Left ventricle myocardium inferior (tissue), 1 donor: ENCODE measurements around the gene PSMG4. TPM values are rescaled to one million over a fixed set of nuclear protein-coding genes. Genes with fewer than 3 reads are reported as not detected.

ENCODE experiments used
- DNase-seq: peaks from one replicate; pipeline ENCODE4 v3.0.0-alpha.2; 2020
- H3K27ac ChIP-seq: fragments of 200-600 bp; replicated peaks from 2 replicates; pipeline ENCODE4 v1.8.0; 2021
- H3K27me3 ChIP-seq: fragments of 200-600 bp; 2 replicates; pipeline ENCODE4 v1.8.0; 2021; ENCODE audit warnings: low read depth
- H3K36me3 ChIP-seq: fragments of 200-600 bp; 2 replicates; pipeline ENCODE4 v1.8.0; 2021
- H3K4me1 ChIP-seq: fragments of 200-600 bp; 2 replicates; pipeline ENCODE4 v1.8.0; 2021
- H3K4me3 ChIP-seq: fragments of 200-600 bp; 2 replicates; pipeline ENCODE4 v1.8.0; 2021; ENCODE audit warnings: mild to moderate bottlenecking, moderate library complexity
- H3K9me3 ChIP-seq: fragments of 200-600 bp; replicated peaks from 2 replicates; pipeline ENCODE4 v1.8.0; 2021
- intact Hi-C: fragments of 100-400 bp; cut with micrococcal nuclease; formaldehyde crosslinking; loops from one replicate; pipeline ENCODE4 v1.11.0; 2022
- total RNA-seq: library from RNA; stranded (reverse); fragmentation: NEBNext Ultra II Directional; extraction: Animal tissue kit (Norgen Biotek cat#: 25700); gene quantifications from one replicate; pipeline ENCODE4 v1.2.1, GENCODE V29; 2021
- TF ChIP-seq, protein P1 (sequence below): fragments of 200-600 bp; IDR thresholded peaks from 2 replicates; pipeline ENCODE4 v1.8.0; 2021; ENCODE audit warnings: antibody characterized with exemption, mild to moderate bottlenecking, borderline replicate concordance
- donor health status: DM: no; HTN: yes; CAD: no; lungs with severe emphysema.

Gene PSMG4
- total RNA-seq, 1 donor from 2014 or later: 11.2 TPM

DNA sequence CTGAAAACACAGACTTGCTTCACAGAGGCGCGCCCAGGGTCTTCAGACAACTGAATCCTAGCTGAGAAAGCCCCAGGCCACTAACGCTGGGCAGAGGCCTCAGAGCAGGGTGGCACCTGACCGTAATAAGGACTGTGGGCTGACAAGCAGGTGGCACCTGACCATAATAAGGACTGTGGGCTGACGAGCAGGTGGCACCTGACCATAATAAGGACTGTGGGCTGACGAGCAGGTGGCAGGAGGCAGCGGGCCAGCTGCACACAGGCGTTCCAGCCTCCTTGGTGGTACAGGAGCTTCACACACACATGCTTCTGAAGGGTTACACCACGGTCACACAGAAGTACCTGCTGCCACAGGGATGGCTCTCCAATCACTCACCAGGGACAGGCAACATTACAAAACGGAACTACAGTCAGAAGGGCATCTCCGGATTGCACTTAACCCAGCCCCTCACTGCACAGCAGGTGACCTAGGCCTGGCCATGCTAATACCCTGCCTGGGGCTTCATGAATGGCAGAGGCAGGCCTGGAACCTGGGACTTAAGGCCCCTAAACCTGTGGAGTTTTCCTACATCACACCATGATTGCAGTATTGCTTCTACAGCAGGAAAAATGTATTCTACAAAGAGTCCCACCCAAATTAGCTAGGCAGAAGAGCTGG is 50.8 kb downstream of the PSMG4 start:
- Histone ChIP-seq H3K27ac (no peak overlapping the region), H3K36me3 (no peaks in the 10 kb centered on the region), H3K9me3 (no peaks in the 10 kb centered on the region), H3K4me3 (no peak overlapping the region), H3K4me1 (no peaks in the 10 kb centered on the region), H3K27me3 (no peaks in the 10 kb centered on the region)
- TF ChIP-seq, protein P1, sequence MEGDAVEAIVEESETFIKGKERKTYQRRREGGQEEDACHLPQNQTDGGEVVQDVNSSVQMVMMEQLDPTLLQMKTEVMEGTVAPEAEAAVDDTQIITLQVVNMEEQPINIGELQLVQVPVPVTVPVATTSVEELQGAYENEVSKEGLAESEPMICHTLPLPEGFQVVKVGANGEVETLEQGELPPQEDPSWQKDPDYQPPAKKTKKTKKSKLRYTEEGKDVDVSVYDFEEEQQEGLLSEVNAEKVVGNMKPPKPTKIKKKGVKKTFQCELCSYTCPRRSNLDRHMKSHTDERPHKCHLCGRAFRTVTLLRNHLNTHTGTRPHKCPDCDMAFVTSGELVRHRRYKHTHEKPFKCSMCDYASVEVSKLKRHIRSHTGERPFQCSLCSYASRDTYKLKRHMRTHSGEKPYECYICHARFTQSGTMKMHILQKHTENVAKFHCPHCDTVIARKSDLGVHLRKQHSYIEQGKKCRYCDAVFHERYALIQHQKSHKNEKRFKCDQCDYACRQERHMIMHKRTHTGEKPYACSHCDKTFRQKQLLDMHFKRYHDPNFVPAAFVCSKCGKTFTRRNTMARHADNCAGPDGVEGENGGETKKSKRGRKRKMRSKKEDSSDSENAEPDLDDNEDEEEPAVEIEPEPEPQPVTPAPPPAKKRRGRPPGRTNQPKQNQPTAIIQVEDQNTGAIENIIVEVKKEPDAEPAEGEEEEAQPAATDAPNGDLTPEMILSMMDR: no peak
- no peak for DNase-seq
- intact Hi-C loops: no loop called here

DNA sequence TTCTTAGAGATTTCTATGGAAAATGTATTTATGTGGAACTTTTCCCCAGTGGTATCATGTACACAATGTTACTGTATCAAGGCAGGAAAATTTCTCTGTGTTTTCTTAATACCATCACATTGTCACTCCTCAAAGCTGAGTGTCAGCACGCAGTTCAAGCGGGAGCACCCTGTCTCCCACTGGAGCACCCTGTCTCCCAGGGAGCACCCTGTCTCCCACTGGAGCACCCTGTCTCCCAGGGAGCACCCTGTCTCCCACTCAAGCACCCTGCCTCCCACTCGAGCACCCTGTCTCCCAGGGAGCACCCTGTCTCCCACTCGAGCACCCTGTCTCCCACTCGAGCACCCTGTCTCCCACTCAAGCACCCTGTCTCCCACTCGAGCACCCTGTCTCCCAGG is 51.3 kb downstream of the PSMG4 start:
- TF ChIP-seq, protein P1: no peak
- Histone ChIP-seq H3K9me3 (no peaks in the 10 kb centered on the region), H3K4me1 (no peaks in the 10 kb centered on the region), H3K4me3 (no peak overlapping the region), H3K27ac (no peak overlapping the region), H3K27me3 (no peaks in the 10 kb centered on the region), H3K36me3 (no peaks in the 10 kb centered on the region)
- intact Hi-C loops: no loop called here
- no peak for DNase-seq

DNA sequence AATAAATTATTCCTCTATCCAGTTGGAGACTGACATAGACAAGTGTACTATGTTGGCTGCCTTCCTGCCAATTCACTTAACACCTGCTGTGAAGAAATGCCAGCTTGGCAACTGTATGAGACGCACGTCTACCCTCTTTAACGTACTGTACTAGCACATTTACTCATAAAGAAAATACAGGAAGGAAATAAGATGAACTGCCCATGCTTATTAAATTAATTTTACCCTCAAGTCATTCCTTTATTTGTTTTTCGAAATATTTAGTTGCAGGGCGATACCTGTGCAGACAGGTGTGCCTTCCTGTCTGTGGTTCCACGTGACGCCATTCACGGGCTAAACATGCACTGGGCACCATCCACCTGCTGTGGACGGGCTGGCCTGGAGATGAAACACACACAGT is 52.0 kb downstream of the PSMG4 start:
- DNase-seq: no peak
- H3K4me1 ChIP-seq: no peaks in the 10 kb centered on the region

DNA sequence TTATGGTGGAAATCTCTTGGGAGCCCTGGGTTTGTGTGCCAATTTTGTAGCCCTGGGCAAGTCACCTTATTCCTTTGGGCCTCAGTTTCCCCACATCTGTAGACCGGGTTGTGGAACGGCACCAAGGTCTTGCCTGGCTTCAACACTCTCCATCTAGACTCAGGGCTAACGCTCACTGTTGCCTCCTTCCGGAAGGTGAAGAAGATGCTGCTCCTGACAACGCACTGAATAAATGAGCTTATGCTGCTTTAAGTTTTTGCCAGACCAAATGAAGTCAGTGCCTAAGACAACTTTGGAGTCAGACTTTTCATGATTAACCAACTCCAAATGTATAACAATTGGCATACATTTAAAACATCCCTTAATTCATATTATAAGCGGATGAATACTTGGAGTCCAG is 53.1 kb downstream of the PSMG4 start:
- intact Hi-C loops: no loop called here
- no peaks in the 10 kb centered on the region for H3K4me1 ChIP-seq
- no peak overlapping the region for H3K27ac ChIP-seq
- no peak overlapping the region for H3K4me3 ChIP-seq
- H3K9me3 ChIP-seq: no peaks in the 10 kb centered on the region
- TF ChIP-seq, protein P1: no peak
- no peaks in the 10 kb centered on the region for H3K36me3 ChIP-seq
- H3K27me3 ChIP-seq: no peaks in the 10 kb centered on the region
- no peak for DNase-seq

More for the DNA sequence above, 52.0 kb downstream of the PSMG4 start:
- Histone ChIP-seq H3K4me3 (no peak overlapping the region), H3K9me3 (no peaks in the 10 kb centered on the region), H3K27me3 (no peaks in the 10 kb centered on the region), H3K27ac (no peak overlapping the region), H3K36me3 (no peaks in the 10 kb centered on the region)
- TF ChIP-seq, protein P1: no peak
- intact Hi-C loops: no loop called here

DNA sequence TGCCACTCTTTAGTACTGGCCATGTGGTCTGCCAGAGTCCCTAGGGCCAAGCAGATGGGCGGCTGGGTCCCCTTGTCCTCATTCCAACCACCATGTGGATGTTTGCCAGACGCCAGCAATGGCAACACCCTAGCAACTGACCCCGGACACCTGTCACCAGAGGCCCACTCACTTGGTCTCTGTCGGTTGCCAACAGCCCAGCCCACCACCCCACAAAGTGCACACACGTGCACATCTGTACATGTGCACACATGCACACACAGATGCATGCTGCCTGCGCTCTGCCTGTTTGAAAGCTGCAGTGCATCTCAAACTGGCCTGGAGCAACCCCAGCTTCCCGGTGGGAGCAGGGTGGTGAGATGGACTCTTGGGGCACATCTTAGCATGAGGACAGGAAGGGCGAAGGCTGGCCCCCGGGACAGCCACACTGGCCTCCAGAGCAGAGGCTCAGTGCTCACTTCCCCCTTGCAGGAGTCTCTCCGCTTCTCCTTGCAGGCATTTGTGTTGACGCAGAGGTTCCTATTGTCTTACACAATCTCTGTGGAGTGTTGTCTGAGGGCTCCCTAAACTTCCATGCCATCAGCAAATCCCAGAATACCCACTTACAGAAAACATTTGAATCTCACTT is 54.0 kb downstream of the PSMG4 start:
- H3K36me3 ChIP-seq: no peaks in the 10 kb centered on the region
- no peak for DNase-seq
- H3K27me3 ChIP-seq: no peaks in the 10 kb centered on the region
- TF ChIP-seq, protein P1: no peak
- H3K4me3 ChIP-seq: no peak overlapping the region
- intact Hi-C loops: no loop called here
- no peak overlapping the region for H3K27ac ChIP-seq
- no peaks in the 10 kb centered on the region for H3K4me1 ChIP-seq
- no peaks in the 10 kb centered on the region for H3K9me3 ChIP-seq
